GM12865 (cell line): Measurements from ENCODE around the gene NTRK2.

Experiments
- DNase-seq: peaks from one replicate; pipeline ENCODE4 v3.0.0; 2010; ENCODE audit warnings: low read depth
- H3K4me3 ChIP-seq: 2 replicates; pipeline ENCODE4 v1.5.1; 2011; ENCODE audit warnings: mild to moderate bottlenecking, low read depth, low read length, control low read depth
- CTCF ChIP-seq: IDR thresholded peaks from 2 replicates; pipeline ENCODE4 v1.5.1; 2011; ENCODE audit warnings: low read length, control low read depth, low read depth, inconsistent platforms; ENCODE audit not compliant: insufficient read depth; ENCODE audit errors: missing control alignments

NTRK2 gene

GRCh38 chr9:84755380-84755779, 85.9 kb downstream of the NTRK2 start:
- no peak for DNase-seq
- TF ChIP-seq CTCF: no peak

GRCh38 chr9:84756171-84756570, 86.6 kb downstream of the NTRK2 start:
- no peak for DNase-seq
- TF ChIP-seq CTCF: no peak

More at GRCh38 chr9:84755380-84755779, 85.9 kb downstream of the NTRK2 start:
- H3K4me3 ChIP-seq: no peak overlapping the region

GRCh38 chr9:84756731-84757130, 87.2 kb downstream of the NTRK2 start:
- TF ChIP-seq CTCF: no peak
- no peak overlapping the region for H3K4me3 ChIP-seq
- DNase-seq: no peak

More at GRCh38 chr9:84756171-84756570, 86.6 kb downstream of the NTRK2 start:
- no peak overlapping the region for H3K4me3 ChIP-seq

- no peak overlapping the region for H3K4me3 ChIP-seq
- TF ChIP-seq CTCF: no peak
- no peak for DNase-seq
Measured at GRCh38 chr9:84758817-84759216, 89.3 kb downstream of the NTRK2 start.

GRCh38 chr9:84759300-84759750, 89.8 kb downstream of the NTRK2 start:
- no peak for TF ChIP-seq CTCF
- no peak overlapping the region for H3K4me3 ChIP-seq
- peak; percentile 87 for DNase-seq

- H3K4me3 ChIP-seq: no peak overlapping the region
- no peak for TF ChIP-seq CTCF
- DNase-seq: no peak
Measured at GRCh38 chr9:84759804-84760203, 90.3 kb downstream of the NTRK2 start.

GRCh38 chr9:84761137-84761808, 91.7 kb downstream of the NTRK2 start:
- no peak overlapping the region for H3K4me3 ChIP-seq
- peak; percentile 78 for DNase-seq
- TF ChIP-seq CTCF: no peak
